Measurements from ENCODE around the gene VAT1. TPM values are rescaled to one million over a fixed set of nuclear protein-coding genes. Genes with fewer than 3 reads are reported as not detected.

Gene VAT1
- total and polyA plus RNA-seq, 9 of the 15 experiments (the other 6 are each of a cell fraction or from before 2014, with no cell fraction given): 29.4 to 153 (median 66.7) TPM

DNA sequence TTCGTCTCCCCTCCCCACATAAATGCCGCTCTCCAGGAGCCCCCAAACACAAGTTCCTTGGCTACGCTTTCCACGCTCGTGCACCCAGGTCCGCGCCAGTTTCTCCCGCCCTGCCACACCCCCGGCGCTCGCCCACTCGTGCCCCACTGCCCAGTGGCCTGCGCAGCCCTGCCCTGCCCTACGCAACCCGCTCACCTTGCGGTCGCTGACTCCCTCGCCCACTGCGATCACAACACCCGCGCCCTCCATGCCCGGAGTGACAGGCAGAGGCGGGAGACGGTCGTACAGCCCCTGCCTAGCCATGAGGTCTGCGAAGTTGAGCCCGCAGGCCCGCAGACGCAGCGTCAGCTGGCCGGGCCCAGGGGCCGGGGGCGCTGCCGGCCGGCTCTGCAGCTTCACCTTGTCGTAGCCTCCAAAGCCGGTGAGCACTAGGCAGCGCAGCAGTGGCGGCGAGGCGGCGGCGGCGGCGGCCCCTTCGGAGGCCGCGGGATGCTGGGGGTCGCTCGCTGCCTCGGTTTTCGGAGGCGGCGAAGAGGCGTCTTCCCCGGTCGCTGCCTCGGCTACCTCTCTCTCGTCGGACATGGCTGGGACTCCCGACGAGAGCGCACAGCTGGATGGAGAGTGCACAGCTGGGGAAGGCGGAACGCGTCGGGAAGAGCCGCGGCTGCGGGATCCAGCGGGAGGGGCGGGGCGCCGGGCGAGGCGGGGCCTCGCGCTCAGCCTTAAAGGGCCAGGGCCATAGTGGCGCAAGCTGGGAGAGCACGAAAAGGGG, at the start of gene VAT1 (continued):
- TF ChIP-seq, protein P1, sequence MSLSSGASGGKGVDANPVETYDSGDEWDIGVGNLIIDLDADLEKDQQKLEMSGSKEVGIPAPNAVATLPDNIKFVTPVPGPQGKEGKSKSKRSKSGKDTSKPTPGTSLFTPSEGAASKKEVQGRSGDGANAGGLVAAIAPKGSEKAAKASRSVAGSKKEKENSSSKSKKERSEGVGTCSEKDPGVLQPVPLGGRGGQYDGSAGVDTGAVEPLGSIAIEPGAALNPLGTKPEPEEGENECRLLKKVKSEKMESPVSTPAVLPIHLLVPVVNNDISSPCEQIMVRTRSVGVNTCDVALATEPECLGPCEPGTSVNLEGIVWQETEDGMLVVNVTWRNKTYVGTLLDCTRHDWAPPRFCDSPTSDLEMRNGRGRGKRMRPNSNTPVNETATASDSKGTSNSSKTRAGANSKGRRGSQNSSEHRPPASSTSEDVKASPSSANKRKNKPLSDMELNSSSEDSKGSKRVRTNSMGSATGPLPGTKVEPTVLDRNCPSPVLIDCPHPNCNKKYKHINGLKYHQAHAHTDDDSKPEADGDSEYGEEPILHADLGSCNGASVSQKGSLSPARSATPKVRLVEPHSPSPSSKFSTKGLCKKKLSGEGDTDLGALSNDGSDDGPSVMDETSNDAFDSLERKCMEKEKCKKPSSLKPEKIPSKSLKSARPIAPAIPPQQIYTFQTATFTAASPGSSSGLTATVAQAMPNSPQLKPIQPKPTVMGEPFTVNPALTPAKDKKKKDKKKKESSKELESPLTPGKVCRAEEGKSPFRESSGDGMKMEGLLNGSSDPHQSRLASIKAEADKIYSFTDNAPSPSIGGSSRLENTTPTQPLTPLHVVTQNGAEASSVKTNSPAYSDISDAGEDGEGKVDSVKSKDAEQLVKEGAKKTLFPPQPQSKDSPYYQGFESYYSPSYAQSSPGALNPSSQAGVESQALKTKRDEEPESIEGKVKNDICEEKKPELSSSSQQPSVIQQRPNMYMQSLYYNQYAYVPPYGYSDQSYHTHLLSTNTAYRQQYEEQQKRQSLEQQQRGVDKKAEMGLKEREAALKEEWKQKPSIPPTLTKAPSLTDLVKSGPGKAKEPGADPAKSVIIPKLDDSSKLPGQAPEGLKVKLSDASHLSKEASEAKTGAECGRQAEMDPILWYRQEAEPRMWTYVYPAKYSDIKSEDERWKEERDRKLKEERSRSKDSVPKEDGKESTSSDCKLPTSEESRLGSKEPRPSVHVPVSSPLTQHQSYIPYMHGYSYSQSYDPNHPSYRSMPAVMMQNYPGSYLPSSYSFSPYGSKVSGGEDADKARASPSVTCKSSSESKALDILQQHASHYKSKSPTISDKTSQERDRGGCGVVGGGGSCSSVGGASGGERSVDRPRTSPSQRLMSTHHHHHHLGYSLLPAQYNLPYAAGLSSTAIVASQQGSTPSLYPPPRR (CRISPR knock-in tag; IDR thresholded peaks at IDR 0.05; ENCODE audit: borderline replicate concordance): no peak
- TF ChIP-seq MTF1 (CRISPR knock-in tag; IDR thresholded peaks at IDR 0.05; ENCODE audit: borderline replicate concordance) (no peak), ZSCAN32 (CRISPR knock-in tag; IDR thresholded peaks at IDR 0.05) (no peak), HMG20A (CRISPR knock-in tag; conservative IDR thresholded peaks at IDR 0.05) (no peak), CBX2 (IDR thresholded peaks at IDR 0.05; ENCODE audit: insufficient read depth, low read length, poor library complexity, severe bottlenecking) (no peak), ZBTB11 (CRISPR knock-in tag; IDR thresholded peaks at IDR 0.05) (no peak; a peak in 1 of 6 replicates), HDGF (IDR thresholded peaks at IDR 0.05) (no peak), RAD21 (CRISPR knock-in tag; conservative IDR thresholded peaks at IDR 0.05 in 1 of 2, IDR thresholded peaks at IDR 0.05 in 1 of 2) (no peak), RCOR1 (IDR thresholded peaks at IDR 0.05; ENCODE audit: borderline replicate concordance in 1 of 2, low read depth in 2 of 2, low read length in 2 of 2) (no peak; a peak in 1 of 4 replicates), ZNF146 (CRISPR knock-in tag; IDR thresholded peaks at IDR 0.05; ENCODE audit: unreplicated experiment) (no peak), BMI1 (IDR thresholded peaks at IDR 0.05; ENCODE audit: low read length) (no peak), ZNF551 (CRISPR knock-in tag; IDR thresholded peaks at IDR 0.05) (no peak), NONO (IDR thresholded peaks at IDR 0.05; ENCODE audit: low read depth in 2 of 2, low read length in 1 of 2) (0 out of 4 replicates have a peak, but pooled peaks of 1 of the 2 experiments have one; percentile 59), MTA1 (IDR thresholded peaks at IDR 0.05; ENCODE audit: borderline replicate concordance) (no peak), LARP7 (IDR thresholded peaks at IDR 0.05) (no peak), RBFOX2 (IDR thresholded peaks at IDR 0.05; ENCODE audit: low read depth, low read length) (peak; percentile 76), CHD4 (IDR thresholded peaks at IDR 0.05; ENCODE audit: insufficient read depth, insufficient replicate concordance, low read depth, low read length, poor library complexity, severe bottlenecking) (no peak), NR2F6 (CRISPR knock-in tag; IDR thresholded peaks at IDR 0.05) (no peak), ZNF175 (CRISPR knock-in tag; IDR thresholded peaks at IDR 0.05; ENCODE audit: low read depth) (no peak)

Data from K562 (cell line).